Hematopoietic multipotent progenitor cell treated with erythropoietin and hydrocortisone succinate and interleukin-3 and kit ligand, for 8 days (in vitro differentiated cells): Measurements from ENCODE around the gene CBR4.
A peak's percentile ranks its signal among the peaks of the same experiment; 100 is the strongest.
"Not testable (repeated sequence)": the region's sequence is repeated elsewhere in the genome, so short reads cannot be mapped to it uniquely, and the experiment has no call there.

Experiments
- DNase-seq: peaks from one replicate; pipeline ENCODE4 v3.0.0-alpha.2; 2015

CBR4 gene

DNA sequence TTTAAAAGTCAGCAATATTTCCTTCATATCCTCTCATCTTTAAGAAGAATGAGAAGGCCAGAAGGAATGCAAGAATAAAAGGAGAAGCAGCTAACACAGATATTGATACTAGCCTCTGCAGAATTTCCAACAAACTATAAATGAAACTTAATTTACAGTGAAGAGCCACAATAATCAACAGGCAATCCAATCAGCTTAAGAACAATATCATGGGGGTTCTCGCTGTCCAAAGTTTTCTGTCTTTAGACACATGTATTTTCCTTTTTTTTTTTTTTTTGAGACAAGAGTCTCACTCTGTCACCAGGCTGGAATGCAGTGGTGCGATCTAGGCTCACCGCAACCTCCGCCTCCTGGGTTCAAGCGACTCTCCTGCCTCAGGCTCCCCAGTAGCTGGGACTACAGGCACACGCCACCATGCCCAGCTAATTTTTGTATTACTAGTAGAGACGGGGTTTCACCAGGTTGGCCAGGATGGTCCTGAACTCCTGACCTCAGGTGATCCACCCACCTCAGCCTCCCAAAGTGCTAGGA lies 17.0 kb downstream of the CBR4 start:
- not testable (repeated sequence) for DNase-seq

DNA sequence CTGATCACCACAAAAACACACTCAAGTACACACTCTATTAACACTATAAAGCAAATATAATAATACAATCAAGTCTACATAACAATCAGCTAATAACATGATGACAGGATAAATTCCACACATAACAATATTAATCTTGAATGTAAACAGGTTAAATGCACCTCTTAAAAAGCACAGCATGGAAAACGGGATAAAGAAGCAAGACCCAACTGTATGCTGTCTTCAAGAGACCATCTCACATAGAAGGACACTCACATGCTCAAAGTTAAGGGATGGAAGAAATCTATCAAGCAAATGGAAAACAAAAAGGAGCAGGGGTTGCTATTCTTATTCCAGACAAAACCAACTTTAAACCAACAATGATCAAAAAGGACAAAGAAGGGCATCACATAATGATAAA lies 28.1 kb downstream of the CBR4 start:
- DNase-seq: no peak

DNA sequence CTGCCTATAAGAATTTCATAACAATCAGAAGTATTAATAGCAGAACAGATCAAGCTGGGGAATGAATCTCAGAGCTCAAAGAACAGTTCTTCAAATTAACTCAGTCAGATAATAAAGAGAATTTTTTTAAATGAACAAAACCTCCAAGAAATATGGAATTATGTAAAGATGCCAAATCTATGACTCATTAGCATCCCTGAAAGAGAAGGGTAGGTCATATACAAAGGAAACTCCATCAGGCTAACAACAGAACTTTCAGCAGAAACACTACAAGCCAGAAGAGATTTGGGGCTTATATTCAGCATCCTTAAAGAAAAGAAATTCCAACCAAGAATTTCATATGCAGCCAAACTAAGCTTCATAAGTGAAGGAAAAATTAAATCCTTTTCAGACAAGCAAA lies 28.6 kb downstream of the CBR4 start:
- DNase-seq: no peak

DNA sequence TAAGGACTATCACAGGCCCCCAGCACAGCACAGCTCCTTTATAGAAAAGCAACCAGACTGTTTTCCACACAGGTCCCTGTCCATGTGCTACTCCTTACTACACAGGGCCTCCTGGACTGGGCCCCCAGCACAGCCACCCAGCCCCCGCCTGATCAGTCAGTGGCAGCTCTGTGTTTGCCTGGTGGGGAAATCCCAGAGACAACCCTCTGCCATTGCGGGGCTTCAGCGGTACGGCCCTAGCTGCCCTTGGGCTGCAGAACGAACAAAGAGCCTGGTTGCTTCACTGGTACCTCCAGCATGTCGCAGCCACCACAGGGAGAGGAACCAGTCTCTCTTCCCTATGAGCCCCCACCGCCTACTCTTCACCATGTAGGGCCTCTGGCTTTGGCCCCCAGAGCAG lies 30.7 kb downstream of the CBR4 start:
- no peak for DNase-seq

DNA sequence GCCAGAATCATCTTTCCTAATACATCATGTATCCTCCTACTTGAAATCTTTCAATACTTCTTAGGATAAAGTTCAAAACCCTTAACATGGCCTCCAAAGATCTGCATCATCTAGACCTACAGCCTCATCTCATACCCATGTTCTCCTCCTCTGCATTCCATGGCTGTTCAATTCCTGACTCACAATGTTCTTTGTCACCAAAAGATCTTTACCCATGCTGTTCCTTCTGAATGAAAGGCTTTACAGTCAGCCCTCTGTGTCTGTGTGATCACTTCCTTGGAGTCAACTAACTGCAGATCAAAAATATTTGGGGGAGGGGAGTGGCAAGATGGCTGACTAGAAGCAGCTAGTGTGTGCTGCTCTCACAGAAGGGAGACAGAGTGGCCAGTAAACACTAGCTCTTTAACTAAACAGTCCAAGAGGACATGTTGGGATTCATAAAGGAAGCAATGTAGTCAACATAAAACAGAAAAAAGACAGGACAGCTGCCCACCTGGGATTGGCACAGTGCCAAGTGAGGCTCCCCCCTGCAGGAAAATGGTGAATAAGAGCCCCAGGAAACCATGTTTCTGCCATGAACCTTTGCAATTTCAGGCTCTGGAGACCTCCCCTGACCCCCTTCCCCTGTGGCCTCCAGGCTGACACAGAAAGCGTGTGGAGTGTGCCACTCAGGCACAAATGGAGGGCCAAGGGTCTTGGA lies 31.9 kb downstream of the CBR4 start:
- DNase-seq: no peak

DNA sequence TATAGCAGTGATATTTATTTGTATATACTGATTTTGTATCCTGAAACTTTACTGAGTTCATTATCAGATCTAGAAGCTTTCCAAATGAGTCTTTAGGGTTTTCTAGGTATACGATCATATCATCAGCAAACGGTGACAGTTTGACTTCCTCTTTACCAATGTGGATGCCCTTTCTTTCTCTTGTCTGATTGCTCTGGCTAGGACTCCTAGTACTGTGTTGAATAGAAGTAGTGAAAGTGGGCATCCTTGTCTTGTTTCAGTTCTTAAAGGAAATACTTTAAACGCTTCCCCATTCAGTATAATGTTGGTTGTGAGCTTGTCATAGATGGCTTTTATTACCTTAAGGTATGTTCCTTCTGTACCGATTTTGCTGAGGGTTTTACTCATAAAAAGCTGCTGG lies 37.5 kb downstream of the CBR4 start:
- DNase-seq: no peak

GRCh38 chr4:168960716-168961115 lies 49.3 kb downstream of the CBR4 start:
- no peak for DNase-seq

- no peak for DNase-seq
Observed at GRCh38 chr4:168955674-168956073, 54.4 kb downstream of the CBR4 start.

- DNase-seq: not testable (repeated sequence)
Observed at GRCh38 chr4:168952821-168953246, 57.2 kb downstream of the CBR4 start.

- no peak for DNase-seq
Observed at GRCh38 chr4:168945291-168945690, 64.8 kb downstream of the CBR4 start.

- DNase-seq: peak; percentile 34
Observed at GRCh38 chr4:168942985-168943384, 67.1 kb downstream of the CBR4 start.
